Stimulated activated CD8-positive, alpha-beta memory T cell treated with anti-CD3 and anti-CD28 coated beads, Interleukin-12 subunit alpha, Interleukin-12 subunit beta, amount 100 ng/mL, for 24 hours (primary cell): ENCODE measurements around the gene OTUD5.

Source experiments
- DNase-seq: peaks from one replicate; pipeline ENCODE4 v3.0.0-alpha.2; 2020; ENCODE audit errors: extremely low read depth

The OTUD5 gene

DNA sequence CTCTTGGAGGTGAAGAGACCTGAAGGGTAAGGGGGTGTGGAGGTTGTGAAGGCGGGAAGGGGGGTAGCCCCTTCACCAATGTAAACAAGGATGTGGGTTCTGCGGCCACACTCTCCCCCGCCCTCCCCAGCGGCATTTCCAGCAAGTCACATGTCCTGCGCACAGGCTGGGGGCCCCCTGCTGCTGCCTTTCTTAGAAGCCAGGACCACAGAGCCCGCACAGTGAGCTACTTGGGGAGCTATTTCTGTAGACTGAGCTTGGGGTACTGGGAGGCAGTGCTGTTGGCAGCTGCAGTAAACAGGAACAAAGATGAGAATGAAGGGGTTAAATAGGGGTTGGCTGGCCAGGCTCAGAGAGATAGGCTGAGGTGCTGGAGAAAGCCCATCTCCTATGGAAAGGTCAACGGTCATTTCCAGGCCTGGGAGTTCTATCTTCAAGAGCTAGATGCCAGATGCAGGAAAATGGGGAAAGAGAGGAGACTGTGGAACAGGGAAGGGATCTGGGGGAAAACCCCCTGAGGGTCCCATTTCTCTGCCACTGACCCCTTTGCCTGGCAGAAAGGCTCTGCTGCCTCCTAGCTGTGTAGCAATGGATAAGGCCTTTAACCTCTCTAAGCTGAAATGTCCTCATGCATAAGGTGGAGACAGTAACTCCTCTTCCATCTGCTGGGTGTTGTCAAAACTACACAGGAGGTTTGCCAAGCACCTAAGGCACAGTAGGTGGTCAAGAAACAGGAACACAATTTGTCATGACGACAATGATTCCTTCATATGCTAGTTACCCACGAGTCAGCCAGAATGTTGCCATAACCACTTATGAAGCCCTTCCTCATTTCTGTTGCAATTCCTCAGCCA, 20.1 kb downstream of the OTUD5 start:
- peak; percentile 66 for DNase-seq

DNA sequence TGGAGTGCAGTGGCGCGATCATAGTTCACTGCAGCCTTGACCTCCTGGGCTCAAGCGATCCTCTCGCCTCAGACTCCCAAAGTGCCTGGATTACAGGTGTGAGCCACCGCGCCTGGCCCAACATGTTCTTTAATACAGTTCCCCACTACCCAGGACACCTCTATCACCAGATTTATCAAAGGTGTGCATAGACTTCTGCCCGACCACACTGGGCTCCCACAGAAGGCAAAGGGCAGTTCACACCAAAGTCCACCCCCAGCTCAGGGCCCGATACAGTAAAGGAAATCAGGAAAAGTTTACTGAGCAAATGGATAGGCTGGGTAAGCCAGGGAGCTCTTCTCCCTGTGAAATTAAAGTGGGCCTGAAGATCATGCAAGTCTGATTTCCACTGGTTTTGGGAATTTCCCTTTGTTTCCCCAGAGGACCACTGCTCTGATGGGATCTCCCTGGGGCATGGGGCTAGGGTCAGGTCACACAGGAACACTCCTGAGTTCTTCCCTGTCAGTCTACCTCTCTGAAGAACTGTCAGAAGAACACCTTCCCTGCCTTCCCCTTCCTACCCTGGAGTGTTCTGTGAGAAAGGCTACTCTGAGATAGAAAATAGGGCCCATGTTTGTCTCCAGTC, 20.9 kb downstream of the OTUD5 start:
- DNase-seq, result no peak

DNA sequence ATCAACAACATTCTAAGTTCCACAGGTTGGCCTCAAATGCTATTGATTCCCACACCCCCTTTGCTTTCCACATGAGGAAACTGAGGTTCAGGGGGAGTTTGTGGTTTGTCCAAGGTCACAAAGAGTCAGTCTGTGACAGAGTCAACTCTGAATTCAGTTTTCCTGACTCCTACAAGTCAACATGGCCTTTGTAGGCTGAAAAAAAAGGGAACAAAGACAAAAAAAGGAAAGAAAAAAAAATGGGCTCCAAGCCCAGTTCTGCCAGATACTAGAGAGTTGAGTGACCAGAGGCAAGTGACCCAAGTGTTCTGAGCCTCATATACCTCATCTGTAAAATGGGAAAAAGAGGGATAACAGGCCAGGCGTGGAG, 22.1 kb downstream of the OTUD5 start:
- no peak for DNase-seq

DNA sequence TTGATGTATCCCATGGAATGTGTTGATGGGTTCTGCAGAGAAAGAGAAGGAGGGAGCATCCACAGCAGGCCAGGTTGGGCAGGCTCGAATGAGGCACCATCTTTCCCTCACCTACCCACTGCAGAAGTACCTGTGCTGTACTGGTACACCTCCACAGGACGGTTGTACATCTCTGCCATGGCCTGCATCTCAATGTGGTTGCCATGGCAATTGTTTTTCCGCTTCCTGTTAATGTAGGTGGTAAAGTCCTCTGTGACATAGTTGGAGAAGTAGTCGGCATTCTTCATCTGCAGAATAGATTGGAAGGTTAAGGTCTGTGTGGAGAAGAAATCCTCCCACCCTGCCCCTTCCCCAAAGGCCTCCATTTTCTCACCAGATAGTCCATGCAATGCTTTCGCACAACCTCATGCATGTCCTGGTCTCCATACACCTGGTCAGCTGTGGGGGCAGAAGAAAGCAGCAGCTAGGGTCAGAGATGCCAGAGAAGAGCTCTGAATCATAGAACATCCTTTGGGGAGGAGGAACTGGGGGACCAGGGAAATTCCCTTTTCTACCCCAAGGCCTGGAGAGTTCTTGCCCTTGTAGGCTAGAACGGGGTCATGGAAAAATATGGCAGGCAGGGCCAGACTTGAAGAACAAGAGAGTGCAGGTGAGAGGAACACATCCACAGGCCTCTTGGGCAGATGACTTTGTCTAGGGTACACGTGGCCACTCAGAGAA, 22.7 kb downstream of the OTUD5 start:
- no peak for DNase-seq

DNA sequence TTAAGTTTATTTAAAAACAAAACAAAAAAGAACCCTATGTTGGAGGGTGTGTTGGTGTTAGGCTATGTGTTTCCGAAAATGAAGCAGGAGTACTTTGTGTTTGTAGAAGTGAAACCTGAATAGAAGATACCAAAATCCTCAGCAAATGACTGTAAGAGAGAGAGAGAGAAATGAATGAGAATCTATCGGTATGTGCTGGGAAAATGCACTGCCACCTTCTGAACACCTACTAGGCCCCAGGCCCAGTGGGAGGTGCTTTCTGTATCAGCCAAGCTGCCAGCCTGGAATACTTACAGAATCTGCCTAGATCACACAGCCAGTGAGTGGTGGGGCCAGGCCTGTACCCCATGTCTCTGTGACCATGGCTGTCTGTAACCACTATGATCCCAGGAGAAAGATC, 23.6 kb downstream of the OTUD5 start:
- DNase-seq, result no peak

DNA sequence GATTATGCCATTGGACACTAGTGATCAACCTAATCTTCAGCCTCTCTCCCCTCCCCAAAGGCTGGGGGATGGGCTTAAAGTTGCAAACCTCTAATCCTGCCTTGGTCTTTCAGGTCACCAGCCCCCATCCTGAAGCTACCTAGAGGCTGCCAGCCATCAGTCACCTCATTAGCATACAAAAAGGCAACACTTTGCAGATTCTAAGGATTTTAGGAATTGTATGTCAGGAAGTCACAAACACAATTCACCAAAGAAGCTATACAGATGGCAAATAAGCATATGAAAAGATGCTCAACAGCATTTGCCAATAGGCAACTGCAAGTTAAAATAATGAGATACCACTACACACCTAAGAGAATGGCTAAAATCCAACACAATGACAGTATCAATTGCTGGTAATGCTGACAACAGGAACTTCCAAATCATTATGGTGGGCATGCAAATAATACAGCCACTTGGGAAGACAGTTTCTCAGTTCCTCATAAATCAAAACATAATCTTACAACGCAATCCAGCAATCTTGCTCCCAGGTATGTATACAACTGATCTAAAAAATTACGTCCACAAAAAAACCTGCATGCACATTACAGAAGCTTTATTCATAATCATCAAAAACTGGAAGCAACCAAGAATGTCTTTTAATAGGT, 29.5 kb downstream of the OTUD5 start:
- no peak for DNase-seq

DNA sequence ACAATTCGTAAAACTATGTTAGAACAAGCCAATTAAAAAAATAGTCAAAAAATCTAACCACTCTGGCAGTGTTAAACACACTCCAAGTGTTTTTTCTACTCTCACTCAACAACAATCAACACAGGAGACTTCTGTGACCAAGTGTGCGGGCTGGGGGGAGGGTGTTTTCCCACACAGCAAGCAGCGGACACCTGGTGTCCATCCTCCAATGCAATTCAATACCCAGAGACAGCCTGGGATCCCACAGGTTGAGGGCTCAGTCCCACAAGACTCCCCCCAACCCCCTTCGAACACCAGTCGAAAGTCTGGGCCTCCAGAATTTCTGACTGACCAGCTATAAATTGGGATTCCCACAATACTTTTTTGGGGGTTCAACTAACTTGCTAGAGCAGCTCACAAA, 30.3 kb downstream of the OTUD5 start:
- no peak for DNase-seq

DNA sequence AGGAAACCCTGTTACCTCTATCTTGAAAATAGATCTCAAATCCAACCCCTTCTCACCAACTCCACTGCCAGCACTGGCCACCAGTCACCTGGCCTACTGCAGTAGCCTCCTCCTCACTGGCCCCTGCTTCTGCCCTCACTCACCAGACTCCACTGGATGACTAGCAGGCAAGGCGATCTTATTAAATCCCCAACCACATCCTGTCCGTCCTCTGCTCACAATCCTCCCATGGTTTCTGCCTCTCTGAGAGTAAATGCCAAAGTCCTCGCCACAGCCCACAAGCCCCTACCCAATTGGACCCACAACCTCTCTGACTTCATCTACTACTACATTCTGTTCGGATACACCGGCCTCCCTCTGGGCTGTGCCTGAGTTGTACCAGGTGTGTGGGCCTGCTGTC, 33.1 kb downstream of the OTUD5 start:
- no peak for DNase-seq

DNA sequence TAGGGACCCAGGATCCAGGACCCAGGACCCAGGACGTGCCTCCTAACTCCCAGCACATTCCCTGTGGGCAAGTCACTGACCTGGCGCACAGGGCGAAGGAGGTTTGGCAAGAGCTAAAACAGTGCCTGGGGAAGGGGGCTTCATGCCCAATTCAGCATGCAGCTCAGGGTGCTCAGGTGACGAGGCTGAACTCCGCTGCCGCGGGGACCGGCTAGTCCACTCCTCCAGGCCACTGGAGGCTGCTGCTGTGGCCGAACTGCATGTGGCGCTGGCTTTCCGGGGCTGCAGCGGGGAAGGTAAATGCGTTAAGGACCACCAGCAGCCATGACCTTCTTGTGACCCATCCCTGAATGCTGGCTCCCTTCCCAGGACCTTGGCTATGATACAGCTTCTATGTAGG, 33.6 kb downstream of the OTUD5 start:
- DNase-seq, result no peak

DNA sequence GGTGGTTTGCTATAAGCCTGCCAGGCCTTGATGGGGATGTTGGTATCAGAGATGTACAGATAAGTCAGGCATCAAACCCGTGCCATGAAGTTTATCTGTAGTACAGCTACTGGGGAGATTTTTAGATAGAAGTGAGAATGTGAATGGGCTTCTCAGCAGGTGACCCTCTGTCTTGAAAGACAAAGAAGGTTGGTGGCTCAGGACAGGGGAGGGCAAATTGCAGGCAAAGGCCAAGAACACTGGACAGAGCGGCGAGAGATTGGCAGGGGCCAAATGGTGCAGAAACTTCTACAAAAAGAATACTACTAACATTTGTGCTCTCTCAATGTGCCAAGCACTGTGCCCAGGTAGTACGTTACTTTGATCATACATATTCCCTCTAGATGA, 36.7 kb downstream of the OTUD5 start:
- DNase-seq, result no peak

DNA sequence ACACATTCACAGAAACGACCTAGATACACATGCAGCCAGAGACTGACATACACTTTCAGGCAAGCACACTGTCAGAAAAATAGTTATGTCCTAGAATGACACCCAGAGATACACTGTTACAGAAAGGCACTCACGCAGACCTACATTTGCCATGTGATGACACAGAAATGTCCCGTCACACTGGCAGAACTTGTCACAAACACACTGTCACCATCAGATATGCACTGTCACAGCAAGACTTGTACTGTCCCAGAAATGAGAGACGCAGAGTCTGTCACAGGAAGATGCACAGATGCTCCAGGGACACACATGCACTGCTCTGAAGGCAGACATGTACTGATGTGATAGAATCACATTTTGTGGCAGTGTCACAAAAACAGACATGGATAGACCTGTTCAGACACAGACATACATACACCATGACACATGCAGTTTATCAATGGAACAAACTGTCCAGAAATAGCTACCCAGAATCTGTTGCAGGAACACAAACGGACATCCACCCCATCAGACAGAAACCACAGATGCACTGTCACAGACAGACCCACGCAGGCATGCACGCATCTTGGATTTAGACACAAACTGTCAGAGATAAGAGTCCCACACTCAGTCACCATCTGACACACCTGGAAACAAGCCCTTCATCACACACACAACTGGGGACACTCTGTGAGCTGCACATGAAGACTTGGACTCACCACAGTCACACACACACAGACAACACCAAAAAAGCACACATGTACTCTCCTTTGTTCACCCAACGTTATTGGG, 37.3 kb downstream of the OTUD5 start:
- DNase-seq, result no peak

DNA sequence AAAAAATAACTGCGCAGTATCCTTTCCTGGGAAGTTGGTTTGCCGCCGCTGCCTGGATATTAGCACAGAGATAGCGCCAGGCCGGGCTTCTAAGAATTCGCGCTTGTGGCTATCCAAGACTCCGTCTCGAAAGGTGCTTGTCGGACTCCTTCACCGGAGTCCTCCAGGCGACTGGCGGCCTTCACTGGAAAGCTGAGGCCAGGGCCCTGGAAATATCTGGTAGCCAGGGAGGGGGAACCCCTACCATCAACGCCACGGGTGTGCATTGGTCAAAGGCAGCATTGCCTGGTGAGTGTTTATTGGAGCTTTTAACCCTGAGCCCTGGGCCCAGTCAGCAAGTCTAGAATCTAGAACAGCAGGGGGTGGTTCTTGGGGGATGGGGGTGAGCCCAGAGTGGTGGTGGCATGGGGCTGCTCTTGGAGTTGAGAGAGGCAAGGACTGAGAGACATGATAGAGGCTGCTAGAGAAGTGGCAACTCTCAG, 38.0 kb downstream of the OTUD5 start:
- DNase-seq, result no peak

DNA sequence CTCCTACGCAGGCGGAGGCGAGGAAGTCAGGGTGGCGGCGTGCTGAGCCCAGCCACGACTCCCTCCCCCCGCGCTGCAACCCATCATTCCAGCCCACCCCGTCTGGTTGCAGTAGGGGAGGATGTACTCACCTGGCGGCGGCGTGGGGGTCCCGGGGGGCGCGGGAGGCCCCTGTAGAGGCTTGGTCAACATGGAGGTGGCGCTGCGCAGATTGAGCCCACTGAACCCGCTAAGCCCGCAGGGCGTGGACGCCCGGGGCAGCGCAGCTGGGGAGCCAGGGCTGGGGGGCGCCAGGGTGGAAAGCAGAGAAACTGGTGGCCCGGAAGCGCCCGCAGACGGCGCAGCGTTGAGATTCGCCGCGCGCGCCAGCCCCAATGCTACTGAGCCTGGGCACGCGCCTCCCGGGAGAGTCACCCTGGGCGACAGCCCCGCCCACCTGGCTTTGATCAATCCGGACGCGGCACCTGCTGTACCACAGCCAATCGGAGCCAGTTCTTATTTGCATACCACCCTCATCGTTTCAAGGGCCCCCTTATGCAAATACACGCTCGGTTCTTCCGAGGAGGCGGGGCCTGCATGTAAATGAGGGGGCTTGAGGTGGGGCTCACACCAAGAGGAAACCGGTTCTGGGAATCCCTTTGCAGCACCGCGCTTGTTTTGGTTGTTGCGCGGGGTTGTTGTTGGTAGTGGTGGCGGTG, 38.6 kb downstream of the OTUD5 start, which contains the start of gene PIM2:
Gene PIM2 (minus strand): TSS at position 382 of the 698 bp plus-strand sequence. CDS start 190 bp downstream, at position 192.
- peak; percentile 74 for DNase-seq

DNA sequence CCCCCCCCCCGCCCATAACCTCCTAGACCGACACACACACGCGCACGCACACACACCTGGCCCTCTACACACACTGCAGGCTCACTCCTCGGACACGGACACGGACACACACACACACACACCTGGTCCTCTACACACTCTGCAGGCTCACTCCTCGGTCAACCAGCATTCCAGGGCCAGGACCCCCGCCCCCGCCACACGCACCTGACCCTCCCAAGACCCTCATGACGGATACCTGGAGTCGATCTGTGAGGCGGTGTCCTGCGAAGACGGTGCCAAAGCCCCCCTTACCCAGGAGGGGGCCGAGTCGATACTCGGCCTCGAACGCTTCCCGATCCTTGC, 39.1 kb downstream of the OTUD5 start:
- DNase-seq, result no peak

DNA sequence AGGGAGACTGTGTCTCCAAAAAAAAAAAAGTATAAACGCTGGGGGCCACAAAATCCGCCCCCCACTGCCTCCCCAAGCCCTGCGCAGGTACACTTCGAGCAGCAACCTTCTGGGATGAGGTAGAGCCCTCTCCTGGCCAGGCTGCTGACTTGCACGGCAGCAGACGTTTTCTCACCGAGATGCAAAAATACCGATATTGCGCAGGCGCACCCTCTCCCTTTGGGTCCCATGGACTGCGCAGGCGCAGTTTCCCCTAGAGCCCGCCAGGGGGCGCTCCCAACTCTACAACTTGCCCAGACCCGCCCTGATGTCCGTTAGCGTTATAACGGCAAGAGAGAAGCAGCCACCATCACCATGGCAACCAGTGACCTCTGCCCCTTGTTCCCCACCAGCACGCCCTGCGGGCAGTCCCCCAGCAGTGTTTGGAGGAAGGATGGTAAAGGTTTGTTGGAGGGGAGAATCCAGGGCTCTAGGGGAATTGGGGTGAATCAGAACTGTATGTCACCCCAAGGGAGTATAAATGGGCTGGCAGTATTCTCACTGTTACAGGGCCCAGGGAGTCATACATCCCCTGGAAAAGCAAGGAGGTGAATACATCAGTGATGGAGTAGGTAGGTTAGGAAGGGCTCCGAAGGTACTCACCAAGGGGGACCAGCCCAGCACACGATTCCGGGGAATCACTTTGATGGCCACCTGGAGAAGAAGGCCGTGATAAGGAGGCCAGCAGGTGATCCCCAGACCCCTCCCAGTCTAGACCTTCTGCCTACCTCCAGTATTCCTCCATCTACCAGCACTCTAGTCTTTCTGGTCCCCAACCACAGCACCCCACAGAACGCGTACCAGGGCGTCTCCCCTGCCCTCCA, 40.0 kb downstream of the OTUD5 start:
- DNase-seq, result no peak

DNA sequence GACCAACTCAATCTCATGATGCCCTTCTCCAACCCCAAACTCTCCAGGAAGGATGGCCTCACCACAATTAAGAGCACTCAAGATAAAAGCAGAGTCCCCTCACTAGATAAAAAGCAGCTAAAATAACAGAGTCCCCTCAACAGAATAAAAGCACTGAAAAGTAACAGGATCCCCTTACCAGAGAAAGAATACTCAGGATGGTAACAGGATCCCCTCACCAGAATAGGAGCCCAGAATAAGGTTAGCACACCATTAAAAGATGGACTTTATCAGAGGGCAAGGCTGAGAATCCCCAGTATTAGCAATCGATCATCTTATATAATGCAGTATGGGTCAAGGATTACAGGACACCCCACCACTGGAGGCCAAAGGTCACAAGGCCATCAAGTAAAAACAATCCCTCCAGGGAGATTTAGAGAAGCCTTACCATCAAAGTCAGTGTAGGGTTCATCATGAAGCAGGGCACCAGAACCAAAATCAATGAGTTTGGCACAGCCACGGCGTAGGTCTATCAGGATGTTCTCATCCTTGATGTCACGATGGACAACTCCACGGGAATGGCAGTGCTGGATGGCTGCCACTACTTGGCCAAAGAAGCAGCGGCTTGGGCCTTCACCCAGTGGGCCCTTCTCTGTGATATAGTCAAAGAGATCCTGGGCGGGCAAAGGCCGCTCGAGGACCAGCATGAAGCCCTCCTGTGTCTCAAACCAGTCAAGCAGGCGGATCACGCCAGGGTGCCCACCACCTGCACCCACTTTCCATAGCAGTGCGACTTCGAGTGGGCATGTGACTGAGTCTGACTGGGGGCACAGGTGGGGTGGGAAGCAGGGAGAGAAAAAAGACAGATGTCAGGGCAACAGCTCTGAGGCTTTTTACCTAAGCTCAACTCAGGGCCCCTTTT, 42.6 kb downstream of the OTUD5 start:
- no peak for DNase-seq

DNA sequence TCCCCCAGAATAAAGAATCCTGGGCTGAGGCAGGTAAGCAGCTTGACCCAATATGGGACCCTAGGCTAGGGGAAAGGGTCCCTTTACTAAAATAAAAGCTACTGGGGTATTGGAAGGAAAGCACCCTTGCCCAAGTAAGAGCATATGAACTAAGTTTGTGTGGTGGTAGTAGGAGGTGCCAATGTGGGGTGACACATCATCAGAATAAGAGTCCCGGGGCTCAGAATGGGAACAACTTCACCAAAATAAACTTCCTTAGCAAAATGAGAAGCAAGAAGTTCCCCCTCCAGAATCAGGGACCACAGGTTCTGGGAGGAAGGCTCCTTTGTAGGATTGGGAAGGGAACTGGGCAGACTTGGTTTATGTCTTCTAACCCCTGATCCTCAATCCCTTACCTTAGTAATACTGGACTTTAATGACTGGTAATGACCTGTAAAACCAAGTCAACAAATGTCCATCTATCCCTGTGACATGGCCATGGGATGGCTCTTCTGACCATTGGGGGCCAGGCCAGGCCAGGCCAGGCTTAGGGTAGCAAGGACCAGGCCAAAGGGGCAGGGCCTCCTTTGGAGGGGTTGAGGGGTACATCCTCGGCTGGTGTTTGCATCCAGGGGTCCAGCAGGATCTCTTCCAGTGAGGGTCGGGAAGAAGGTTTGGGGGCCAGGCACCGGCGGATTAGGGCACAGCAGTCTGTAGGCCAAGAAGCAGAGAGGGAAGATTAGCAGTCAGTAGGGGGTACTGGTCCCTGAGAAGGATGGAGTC, 43.6 kb downstream of the OTUD5 start:
- DNase-seq, result no peak
